Natural killer cell (primary cell): ENCODE data around the gene CEP170B. TPM values are rescaled to one million over a fixed set of nuclear protein-coding genes. Genes with fewer than 3 reads are reported as not detected.

Experiments used
- ATAC-seq, 3 donors: fragments of 150-1000 bp in 2 of 3; fragments of 200-7000 bp in 1 of 3; cut with Tn5 transposase; 1 replicate in 1 of 3; 2 replicates in 2 of 3; pipeline ENCODE4 v1.10.0; 2021; ENCODE audit warnings: mild to moderate bottlenecking in 2 of 3, moderate library complexity in 2 of 3
- DNase-seq, 2 donors: peaks; one replicate each; pipeline versions ENCODE4 v3.0.0 to v3.0.0-alpha.2; 2013 to 2021; ENCODE audit warnings: mixed read lengths in 1 of 2
- H3K27ac ChIP-seq: one replicate; pipeline ENCODE4 v1.5.1; 2013; ENCODE audit warnings: mild to moderate bottlenecking, low read length
- H3K27me3 ChIP-seq: one replicate; pipeline ENCODE4 v1.6.1; 2013; ENCODE audit warnings: low read length; ENCODE audit not compliant: control insufficient read depth, insufficient read depth
- H3K36me3 ChIP-seq: one replicate; pipeline ENCODE4 v1.6.1; 2013; ENCODE audit warnings: low read length; ENCODE audit not compliant: control insufficient read depth, insufficient read depth
- H3K4me1 ChIP-seq: one replicate; pipeline ENCODE4 v1.6.1; 2013; ENCODE audit warnings: low read length; ENCODE audit not compliant: control insufficient read depth, insufficient read depth
- H3K4me3 ChIP-seq: one replicate; pipeline ENCODE4 v1.5.1; 2013; ENCODE audit warnings: low read length
- H3K9me3 ChIP-seq: one replicate; pipeline ENCODE4 v1.6.1; 2013; ENCODE audit warnings: low read length; ENCODE audit not compliant: control insufficient read depth, insufficient read depth
- H3K27ac Mint-ChIP-seq, 2 donors: one replicate each; pipeline ENCODE4 v1.8.0; 2022; ENCODE audit warnings: mild to moderate bottlenecking in 2 of 2, mixed read lengths in 2 of 2, moderate library complexity in 1 of 2
- H3K27me3 Mint-ChIP-seq, 2 donors: one replicate each; pipeline ENCODE4 v1.8.0; 2022; ENCODE audit warnings: low read depth in 2 of 2, mixed read lengths in 2 of 2
- H3K36me3 Mint-ChIP-seq: one replicate; pipeline ENCODE4 v1.8.0; 2022; ENCODE audit warnings: mixed read lengths
- H3K4me1 Mint-ChIP-seq, 2 donors: one replicate each; pipeline ENCODE4 v1.8.0; 2022; ENCODE audit warnings: mixed read lengths in 2 of 2
- H3K4me3 Mint-ChIP-seq: one replicate; pipeline ENCODE4 v1.8.0; 2022; ENCODE audit warnings: mild to moderate bottlenecking, moderate library complexity, mixed read lengths
- H3K9me3 Mint-ChIP-seq, 2 donors: one replicate each; pipeline ENCODE4 v1.8.0; 2022; ENCODE audit warnings: mixed read lengths in 2 of 2
- CTCF ChIP-seq: fragments of 200-600 bp; IDR thresholded peaks from one replicate; pipeline ENCODE4 v1.8.0; 2022; ENCODE audit warnings: antibody characterized with exemption
- WGBS: methylation state at CpG from one replicate; pipeline ENCODE4 v1.1.7; 2013; ENCODE audit warnings: missing lambda C conversion rate; ENCODE audit not compliant: insufficient coverage; 5-methylcytosine and 5-hydroxymethylcytosine counted together
- intact Hi-C: fragments of 100-400 bp; cut with micrococcal nuclease; formaldehyde crosslinking; loops from one replicate; pipeline ENCODE4 v1.14.2; 2022
- total RNA-seq, 4 donors: library from RNA; stranded (reverse); fragments of 120-200 nt in 1 of 4; gene quantifications; one replicate each; pipeline versions ENCODE4 v1.2.3 to v1.2.4, GENCODE V29; 2013 to 2022

CEP170B gene
- total RNA-seq, 3 donors from 2014 or later (not counting 1 experiment from before 2014, with no cell fraction given): 0.24 to 0.72 (median 0.30) TPM

DNA sequence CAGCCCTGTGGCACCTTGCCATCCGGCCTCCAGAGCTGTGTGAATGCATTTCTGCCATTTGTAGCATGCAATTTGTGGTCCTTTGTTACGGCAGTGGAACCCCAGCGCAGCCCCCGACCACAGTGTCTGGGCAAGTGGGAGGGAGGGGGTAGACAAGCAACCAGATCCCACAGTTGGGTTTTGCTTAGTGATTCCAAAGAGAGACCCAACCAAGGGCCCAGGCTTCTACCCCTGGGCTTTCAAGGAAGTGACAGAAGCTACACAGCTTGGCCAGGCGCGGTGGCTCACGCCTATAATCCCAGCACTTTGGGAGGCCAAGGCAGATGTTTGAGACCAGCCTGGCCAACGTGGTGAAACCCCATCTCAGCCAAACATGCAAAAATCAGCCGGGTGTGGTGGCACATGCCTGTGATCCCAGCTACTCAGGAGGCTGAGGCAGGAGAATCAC is 46.3 kb upstream of the CEP170B start:
- H3K4me1 ChIP-seq: peaks cover 20% of the 10 kb centered on the region
- H3K27me3 ChIP-seq: no peaks in the 10 kb centered on the region
- peaks cover 3% of the 10 kb centered on the region for H3K9me3 ChIP-seq
- Mint-ChIP-seq H3K36me3 (no peaks in the 10 kb centered on the region), H3K27me3 (no peaks in the 10 kb centered on the region), H3K4me3 (no peak overlapping the region), H3K27ac (no peak overlapping the region), H3K9me3 (no peaks in the 10 kb centered on the region), H3K4me1 (peaks cover 8 to 23% of the 10 kb centered on the region in 2 donors)
- no peak overlapping the region for H3K4me3 ChIP-seq
- DNase-seq (no peak), ATAC-seq (no peak)
- no peak overlapping the region for H3K27ac ChIP-seq
- H3K36me3 ChIP-seq: no peaks in the 10 kb centered on the region
- no peak for TF ChIP-seq CTCF
- intact Hi-C loops: no loop called here
- 94% methylated on average over 9 of the region's 9 CpGs for WGBS

DNA sequence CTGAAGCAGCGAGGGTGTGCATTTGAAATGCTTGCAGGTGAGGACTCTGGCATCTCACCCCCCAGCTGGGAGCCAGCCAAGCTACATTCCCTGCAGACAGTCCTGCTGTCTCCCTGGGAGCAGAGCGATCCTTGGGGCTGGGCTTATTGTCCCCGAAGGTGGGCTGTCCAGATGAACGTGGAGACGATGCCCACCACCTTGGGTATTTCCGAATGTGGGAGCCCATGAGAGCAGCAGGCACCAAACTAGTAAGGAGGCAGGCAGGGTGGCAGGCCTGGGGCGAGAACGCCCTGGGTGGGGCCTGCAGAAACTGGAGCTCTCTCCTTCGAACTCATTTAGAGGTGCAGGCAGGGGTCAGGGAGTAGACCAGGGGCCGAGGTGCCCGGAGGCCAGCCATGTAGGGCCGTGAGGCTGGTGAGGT is 45.7 kb upstream of the CEP170B start:
- Histone ChIP-seq H3K36me3 (no peaks in the 10 kb centered on the region), H3K27me3 (no peaks in the 10 kb centered on the region), H3K4me3 (no peak overlapping the region), H3K9me3 (peaks cover 3% of the 10 kb centered on the region), H3K4me1 (peaks cover 20% of the 10 kb centered on the region), H3K27ac (no peak overlapping the region)
- peaks cover 0 to under 1% of the 10 kb centered on the region in 2 donors for H3K9me3 Mint-ChIP-seq
- H3K27ac Mint-ChIP-seq: no peak overlapping the region
- ATAC-seq: no peak
- WGBS: 96% methylated on average over 12 of the region's 12 CpGs
- peaks cover 2 to 16% of the 10 kb centered on the region in 2 donors for H3K4me1 Mint-ChIP-seq
- TF ChIP-seq CTCF: no peak
- intact Hi-C loops: no loop called here
- no peaks in the 10 kb centered on the region for H3K36me3 Mint-ChIP-seq
- peaks cover 0 to 2% of the 10 kb centered on the region in 2 donors for H3K27me3 Mint-ChIP-seq
- H3K4me3 Mint-ChIP-seq: no peak overlapping the region
- DNase-seq: no peak

GRCh38 chr14:104820669-104821228 is 44.3 kb upstream of the CEP170B start:
- TF ChIP-seq CTCF: no peak
- Histone ChIP-seq H3K27me3 (peaks cover 4% of the 10 kb centered on the region), H3K4me1 (peaks cover 14% of the 10 kb centered on the region), H3K27ac (no peak overlapping the region), H3K4me3 (no peak overlapping the region), H3K36me3 (no peaks in the 10 kb centered on the region), H3K9me3 (peaks cover 3% of the 10 kb centered on the region)
- Mint-ChIP-seq H3K27ac (no peak overlapping the region), H3K27me3 (peaks cover 0 to 13% of the 10 kb centered on the region in 2 donors), H3K4me1 (peaks cover 5 to 21% of the 10 kb centered on the region in 2 donors), H3K36me3 (no peaks in the 10 kb centered on the region), H3K4me3 (no peak overlapping the region), H3K9me3 (peaks cover 0 to 6% of the 10 kb centered on the region in 2 donors)
- WGBS: 82% methylated on average over 20 of the region's 22 CpGs
- ATAC-seq (no peak), DNase-seq (no peak)
- intact Hi-C loops: no loop called here
